ENCODE measurements around the gene AACS.

- no peak for TF ChIP-seq POLR2A (IDR thresholded peaks at IDR 0.05)
- TF ChIP-seq CTCF (IDR thresholded peaks at IDR 0.05 in 8 of 11, conservative IDR thresholded peaks at IDR 0.05 in 3 of 11): no peak
Observed at GRCh38 chr12:125021771-125022170, 43.5 kb upstream of the AACS start.

Measured in spleen (tissue), 7 donors.